HG03457 (cell line): ENCODE results near the gene LRRC46.

Source experiments
- ATAC-seq: cut with Tn5 transposase; IDR thresholded peaks from one replicate; pipeline ENCODE4 v1.9.1; 2021; ENCODE audit warnings: moderate number of reproducible peaks; ENCODE audit not compliant: unreplicated experiment

LRRC46 gene

GRCh38 chr17:47829870-47830269 is 1.6 kb upstream of the LRRC46 start:
- no peak for ATAC-seq

- no peak for ATAC-seq
Measured at GRCh38 chr17:47830396-47831002, 971 bp upstream of the LRRC46 start.

GRCh38 chr17:47831934-47832327 is 461 bp downstream of the LRRC46 start:
- ATAC-seq: no peak

- ATAC-seq: no peak
Measured at GRCh38 chr17:47834756-47835155, 3.3 kb downstream of the LRRC46 start.

GRCh38 chr17:47836601-47837000 is 5.1 kb downstream of the LRRC46 start:
- ATAC-seq: no peak

- ATAC-seq: no peak
Measured at GRCh38 chr17:47837401-47838039, 6.0 kb downstream of the LRRC46 start.

- ATAC-seq: no peak
Measured at GRCh38 chr17:47838636-47839035, 7.2 kb downstream of the LRRC46 start.

- ATAC-seq: no peak
Measured at GRCh38 chr17:47839071-47839470, 7.6 kb downstream of the LRRC46 start.

GRCh38 chr17:47840001-47840741 is 8.7 kb downstream of the LRRC46 start:
- ATAC-seq: no peak

GRCh38 chr17:47840742-47841487 is 9.4 kb downstream of the LRRC46 start, which contains the start of gene SCRN2:
Gene SCRN2 (minus strand): TSS chr17:47841273. CDS start chr17:47840843, 430 bp downstream.
- ATAC-seq: no peak

GRCh38 chr17:47841488-47842291 is 10.2 kb downstream of the LRRC46 start:
- no peak for ATAC-seq

- no peak for ATAC-seq
Measured at GRCh38 chr17:47843391-47843730, 11.9 kb downstream of the LRRC46 start.

- no peak for ATAC-seq
Measured at GRCh38 chr17:47844227-47844626, 12.8 kb downstream of the LRRC46 start.

GRCh38 chr17:47844814-47845715 is 13.6 kb downstream of the LRRC46 start:
- no peak for ATAC-seq

- no peak for ATAC-seq
Measured at GRCh38 chr17:47845716-47846075, 14.2 kb downstream of the LRRC46 start.

GRCh38 chr17:47846716-47847340 is 15.4 kb downstream of the LRRC46 start:
- ATAC-seq: no peak

GRCh38 chr17:47847341-47848197 is 16.1 kb downstream of the LRRC46 start:
- no peak for ATAC-seq

- no peak for ATAC-seq
Measured at GRCh38 chr17:47848198-47848513, 16.7 kb downstream of the LRRC46 start.

GRCh38 chr17:47850373-47850691 is 18.9 kb downstream of the LRRC46 start:
- no peak for ATAC-seq
